Activated T-cell treated with anti-CD3 and anti-CD28 coated beads for 24 hours (primary cell): ENCODE data around the gene HES5.

ENCODE experiments used
- DNase-seq: peaks from one replicate; pipeline ENCODE4 v3.0.0-alpha.2; 2020; ENCODE audit warnings: low read depth

The HES5 gene

DNA sequence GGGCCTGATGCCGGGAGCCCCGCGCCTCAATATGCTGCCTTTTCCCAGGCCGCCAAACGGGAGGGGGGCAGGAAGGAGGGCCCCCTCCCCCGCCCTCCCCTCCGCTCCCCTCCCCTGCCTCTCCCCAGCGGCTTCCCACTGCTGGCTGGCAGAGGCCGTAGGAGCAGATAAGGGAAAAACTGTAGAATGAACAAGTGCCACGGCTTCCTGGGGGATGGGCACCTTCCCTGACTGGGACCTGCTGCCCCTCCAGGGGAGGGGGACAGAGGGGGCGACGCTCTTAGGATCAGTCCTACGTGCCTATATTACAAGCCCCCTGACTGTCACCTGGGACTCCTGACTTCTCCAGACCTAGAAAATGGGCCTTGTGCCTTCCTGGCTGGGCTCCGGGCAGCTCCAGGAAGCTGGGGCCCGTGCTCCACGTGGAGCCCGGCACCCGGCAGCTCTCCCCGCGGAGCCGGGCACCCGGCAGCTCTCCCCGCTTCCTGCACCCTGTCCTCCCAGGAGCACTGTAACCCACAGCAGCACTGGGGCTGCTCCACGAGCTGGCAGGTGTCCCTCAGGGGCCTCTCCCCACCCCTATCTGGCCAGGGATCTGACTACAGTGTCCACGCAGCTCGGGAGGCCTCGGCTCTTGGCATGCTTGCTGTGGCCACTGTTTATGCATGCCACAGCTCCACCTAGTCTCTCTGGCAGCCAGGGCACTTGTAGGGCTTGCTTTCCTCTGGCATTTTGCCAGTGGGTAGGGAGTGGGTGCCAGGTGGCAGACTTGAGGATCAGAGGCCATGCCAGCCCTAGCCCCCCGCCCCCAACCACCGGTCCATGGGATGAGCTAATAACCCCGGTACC lies 674 bp upstream of the HES5 start:
- no peak for DNase-seq

- peak; percentile 30 for DNase-seq
These were observed 888 bp downstream of the HES5 start for GRCh38 chr1:2528966-2529783.

GRCh38 chr1:2528611-2528965 lies 1.5 kb downstream of the HES5 start:
- no peak for DNase-seq

DNA sequence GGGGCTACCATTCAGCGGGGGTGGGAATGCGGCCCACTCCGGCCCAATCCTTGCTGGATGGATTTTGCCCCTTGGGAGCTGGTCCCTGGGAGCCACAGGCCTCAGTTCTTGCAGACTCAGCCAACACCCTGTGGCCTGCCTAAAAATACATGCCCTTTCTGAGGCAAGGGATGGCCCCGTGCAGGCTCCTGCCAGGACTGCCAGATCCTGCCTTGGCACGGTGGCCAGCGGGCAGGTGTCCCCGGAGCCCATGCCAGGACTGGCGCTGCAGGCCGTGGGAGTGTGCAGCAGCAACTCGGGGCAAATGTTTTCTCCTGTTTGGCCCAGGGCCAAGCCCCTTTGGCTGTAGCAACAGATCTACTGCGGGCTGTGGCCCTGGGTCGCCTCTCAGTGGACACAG lies 2.0 kb downstream of the HES5 start:
- no peak for DNase-seq

- DNase-seq: no peak
These were observed 2.6 kb downstream of the HES5 start for GRCh38 chr1:2527556-2527860.

GRCh38 chr1:2526824-2527555 lies 3.1 kb downstream of the HES5 start:
- DNase-seq: peak; percentile 57

- DNase-seq: peak; percentile 81
These were observed 3.9 kb downstream of the HES5 start, which contains the start of gene PANK4 for GRCh38 chr1:2525920-2526823. PANK4 (minus strand) TSS chr1:2526596; CDS start chr1:2526587, 9 bp downstream.

GRCh38 chr1:2525572-2525919 lies 4.5 kb downstream of the HES5 start:
- DNase-seq: no peak

- no peak for DNase-seq
These were observed 6.0 kb downstream of the HES5 start for GRCh38 chr1:2523891-2524609.

GRCh38 chr1:2523191-2523890 lies 6.7 kb downstream of the HES5 start:
- no peak for DNase-seq

GRCh38 chr1:2522230-2522629 lies 7.8 kb downstream of the HES5 start:
- DNase-seq: no peak

GRCh38 chr1:2520806-2521205 lies 9.3 kb downstream of the HES5 start:
- no peak for DNase-seq

- DNase-seq: no peak
These were observed 9.9 kb downstream of the HES5 start for GRCh38 chr1:2520206-2520605.

DNA sequence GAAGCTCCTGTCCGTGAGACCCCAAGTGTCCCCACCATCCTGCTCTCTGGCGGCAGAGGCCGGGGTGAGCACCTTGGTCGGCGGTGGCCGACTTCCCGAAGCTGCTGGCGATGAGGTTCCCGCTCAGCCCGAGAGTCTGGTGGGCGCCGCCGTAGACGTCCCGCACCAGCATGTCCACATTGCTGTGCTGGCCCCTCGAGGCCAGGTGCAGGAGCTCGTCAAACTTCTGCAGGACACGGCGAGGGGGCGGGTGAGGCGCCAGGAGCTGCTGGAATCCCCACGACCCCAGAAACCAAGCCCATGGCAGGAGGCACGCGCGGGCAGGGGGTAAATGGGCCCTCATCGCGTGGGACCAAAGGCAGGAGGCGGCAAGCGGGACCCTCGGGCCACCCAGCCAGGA lies 10.3 kb downstream of the HES5 start:
- DNase-seq: no peak

GRCh38 chr1:2519029-2519685 lies 10.9 kb downstream of the HES5 start:
- DNase-seq: no peak

GRCh38 chr1:2518528-2518927 lies 11.5 kb downstream of the HES5 start:
- DNase-seq: no peak

DNA sequence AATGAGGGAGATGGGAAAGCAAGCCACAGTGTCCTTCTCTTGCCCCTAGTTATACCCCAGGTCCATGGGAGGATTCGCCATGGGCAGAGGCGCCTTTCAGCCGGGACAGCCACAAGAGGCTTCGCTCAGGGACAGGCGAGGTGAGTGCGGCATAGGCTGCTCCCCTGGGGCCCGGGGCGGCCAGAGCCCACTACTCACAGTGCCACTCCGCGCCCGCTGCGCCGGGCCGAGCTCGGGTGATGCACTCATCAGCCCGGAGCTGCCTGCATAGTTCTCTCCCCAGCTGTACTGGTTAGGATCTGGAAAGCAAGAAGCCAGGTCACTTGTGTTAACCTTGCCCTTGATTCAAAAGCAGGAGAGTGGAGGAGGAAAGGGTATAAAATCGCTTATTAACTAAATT lies 12.1 kb downstream of the HES5 start:
- DNase-seq: no peak

GRCh38 chr1:2516946-2517345 lies 13.1 kb downstream of the HES5 start:
- DNase-seq: no peak

DNA sequence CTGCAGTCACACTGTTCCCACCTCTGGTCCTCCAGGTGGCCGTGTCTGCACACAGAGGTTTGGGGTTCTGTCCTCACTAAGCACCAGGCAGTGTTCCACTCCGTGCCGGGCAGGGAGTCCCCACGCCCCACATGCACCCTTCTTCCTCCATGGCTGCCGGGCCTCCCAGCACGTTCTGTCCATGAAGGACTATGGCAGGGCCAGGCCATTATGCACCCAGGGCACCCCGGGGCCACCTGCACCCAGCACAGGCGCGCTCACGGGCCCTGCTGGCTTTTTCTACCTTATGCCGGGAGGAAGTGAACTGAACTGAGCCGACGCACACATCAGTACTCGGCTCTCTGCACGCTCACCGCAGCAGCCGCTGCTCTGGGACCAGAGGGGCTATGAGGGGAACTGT lies 13.9 kb downstream of the HES5 start:
- DNase-seq: no peak

- DNase-seq: no peak
These were observed 14.3 kb downstream of the HES5 start for GRCh38 chr1:2515763-2516080.
